Right hindlimb (tissue), 1 donor: ENCODE measurements around the gene FMO5.
"Not testable (repeated sequence)": the region's sequence is repeated elsewhere in the genome, so short reads cannot be mapped to it uniquely, and the experiment has no call there.

Experiments
- DNase-seq: peaks from one replicate; pipeline ENCODE4 v3.0.0-alpha.2; 2018

FMO5 gene

GRCh38 chr1:147204080-147204479 lies 21.1 kb downstream of the FMO5 start:
- no peak for DNase-seq

DNA sequence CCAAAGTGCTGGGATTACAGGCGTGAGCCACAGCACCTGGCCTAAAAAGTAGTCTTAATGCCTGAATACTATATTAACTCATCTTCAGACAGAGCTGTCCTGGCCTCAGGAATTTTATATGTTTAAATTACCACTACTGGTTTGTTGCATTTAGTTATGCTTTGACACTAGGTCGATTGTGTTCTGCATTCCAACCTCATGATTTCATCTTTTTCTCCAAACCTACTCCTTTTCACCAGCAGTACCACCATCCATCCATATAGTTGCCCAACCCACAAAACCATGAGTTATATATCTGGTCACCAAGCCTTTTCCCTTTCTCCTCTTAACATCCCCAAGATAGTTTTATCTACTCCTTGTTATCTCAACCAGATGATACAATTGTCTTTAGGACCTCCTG lies 22.6 kb downstream of the FMO5 start:
- DNase-seq = no peak

- DNase-seq = no peak
These were observed 23.4 kb downstream of the FMO5 start for GRCh38 chr1:147201786-147202185.

DNA sequence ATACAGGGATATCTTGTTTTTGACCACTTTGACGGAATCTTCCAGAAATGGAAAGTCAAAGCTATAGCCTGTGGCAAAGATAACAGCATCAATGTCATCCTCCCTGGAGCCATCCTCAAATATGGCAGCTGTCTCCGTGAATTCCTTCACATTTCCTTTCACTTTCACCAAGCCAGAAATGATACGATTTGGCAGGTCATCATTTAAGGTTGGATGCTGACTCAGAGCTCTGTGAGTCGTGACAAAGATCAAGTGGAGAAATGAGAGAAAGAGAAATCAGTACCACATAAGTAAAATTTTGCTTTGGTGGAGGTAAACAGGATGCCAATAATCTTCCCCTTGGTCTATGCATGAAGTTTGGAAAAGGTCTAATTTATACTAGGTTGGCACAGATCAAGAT lies 23.9 kb downstream of the FMO5 start:
- DNase-seq = no peak

GRCh38 chr1:147197324-147197723 lies 27.8 kb downstream of the FMO5 start:
- not testable (repeated sequence) for DNase-seq

GRCh38 chr1:147189514-147189913 lies 35.6 kb downstream of the FMO5 start:
- DNase-seq = no peak

- no peak for DNase-seq
These were observed 39.7 kb downstream of the FMO5 start for GRCh38 chr1:147185432-147185831.

DNA sequence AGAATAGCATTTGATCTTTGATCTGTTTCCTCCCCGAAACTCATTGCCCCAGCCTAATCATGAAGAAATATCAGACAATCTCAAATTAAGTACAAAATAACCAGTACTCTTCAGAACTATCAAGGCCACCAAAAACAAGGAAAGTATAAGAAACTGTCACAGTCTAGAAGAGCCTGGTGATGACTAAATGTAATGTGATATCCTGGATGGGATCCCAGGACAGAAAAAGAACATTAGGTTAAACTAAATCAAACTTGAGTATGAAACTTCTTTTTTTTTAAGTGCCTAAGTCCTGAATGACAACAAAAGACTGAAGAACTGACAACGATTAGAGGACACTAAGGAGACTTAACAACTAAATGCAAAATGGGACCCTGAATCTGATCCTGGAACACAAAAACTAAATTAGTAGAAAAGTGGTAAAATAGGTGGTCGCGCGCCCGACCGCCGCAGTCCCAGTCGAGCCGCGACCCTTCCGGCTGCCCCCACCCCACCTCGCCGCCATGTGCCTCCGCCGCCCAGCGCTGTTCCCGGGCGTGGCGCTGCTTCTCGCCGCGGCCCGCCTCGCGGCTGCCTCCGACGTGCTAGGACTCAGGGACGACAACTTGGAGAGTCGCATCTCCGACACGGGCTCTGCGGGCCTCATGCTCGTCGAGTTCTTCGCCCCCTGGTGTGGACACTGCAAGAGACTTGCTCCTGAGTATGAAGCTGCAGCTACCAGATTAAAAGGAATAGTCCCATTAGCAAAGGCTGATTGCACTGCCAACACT lies 47.3 kb downstream of the FMO5 start:
- peak; percentile 15 for DNase-seq

DNA sequence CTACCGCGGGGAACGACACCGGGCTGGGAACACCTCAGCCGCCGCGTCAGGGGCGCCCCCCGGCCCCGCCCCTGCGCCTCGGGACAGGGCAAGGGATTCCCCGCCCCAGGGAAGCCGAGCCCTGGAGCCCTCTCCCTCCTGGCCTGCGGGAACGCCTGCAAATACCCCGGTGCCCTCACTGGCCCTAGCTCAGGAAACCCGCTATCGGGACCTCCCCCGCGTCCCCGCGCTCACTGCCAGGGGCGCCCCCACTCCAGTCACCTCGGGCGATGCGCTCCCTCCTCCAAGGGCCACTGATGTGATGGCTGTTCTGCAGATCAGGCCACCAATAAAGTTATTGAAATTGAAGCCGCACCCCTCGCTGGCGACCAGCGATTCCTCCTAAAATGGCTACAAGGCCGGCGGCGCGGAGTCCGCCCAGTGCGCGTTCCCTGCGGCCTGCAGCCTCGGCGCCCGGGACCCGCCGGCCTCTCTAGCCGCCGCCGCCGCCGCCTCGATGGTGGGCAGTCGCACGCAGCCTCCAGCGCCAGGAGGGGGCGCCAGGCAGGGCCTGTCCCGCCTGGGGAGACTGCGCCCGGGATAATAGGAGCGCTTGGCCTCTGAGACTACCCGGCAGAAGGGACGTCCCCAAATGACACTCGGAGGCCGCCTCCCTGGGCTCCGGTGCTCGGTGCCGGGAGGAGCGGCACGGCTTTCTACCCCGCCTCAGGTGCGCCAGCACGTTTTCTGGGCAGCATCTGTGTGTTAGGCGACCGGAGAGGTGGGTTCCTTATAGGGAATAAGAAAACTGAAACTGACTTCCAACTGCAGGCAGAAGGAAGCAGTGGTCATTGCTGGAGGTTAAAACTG lies 52.7 kb downstream of the FMO5 start, which contains the start of gene PRKAB2:
PRKAB2 (minus strand) TSS at position 303 of the 849 bp plus-strand sequence. CDS start 326 bp downstream, outside the sequence.
- DNase-seq = peak; percentile 98

GRCh38 chr1:147171399-147172167 lies 53.6 kb downstream of the FMO5 start:
- DNase-seq = no peak

DNA sequence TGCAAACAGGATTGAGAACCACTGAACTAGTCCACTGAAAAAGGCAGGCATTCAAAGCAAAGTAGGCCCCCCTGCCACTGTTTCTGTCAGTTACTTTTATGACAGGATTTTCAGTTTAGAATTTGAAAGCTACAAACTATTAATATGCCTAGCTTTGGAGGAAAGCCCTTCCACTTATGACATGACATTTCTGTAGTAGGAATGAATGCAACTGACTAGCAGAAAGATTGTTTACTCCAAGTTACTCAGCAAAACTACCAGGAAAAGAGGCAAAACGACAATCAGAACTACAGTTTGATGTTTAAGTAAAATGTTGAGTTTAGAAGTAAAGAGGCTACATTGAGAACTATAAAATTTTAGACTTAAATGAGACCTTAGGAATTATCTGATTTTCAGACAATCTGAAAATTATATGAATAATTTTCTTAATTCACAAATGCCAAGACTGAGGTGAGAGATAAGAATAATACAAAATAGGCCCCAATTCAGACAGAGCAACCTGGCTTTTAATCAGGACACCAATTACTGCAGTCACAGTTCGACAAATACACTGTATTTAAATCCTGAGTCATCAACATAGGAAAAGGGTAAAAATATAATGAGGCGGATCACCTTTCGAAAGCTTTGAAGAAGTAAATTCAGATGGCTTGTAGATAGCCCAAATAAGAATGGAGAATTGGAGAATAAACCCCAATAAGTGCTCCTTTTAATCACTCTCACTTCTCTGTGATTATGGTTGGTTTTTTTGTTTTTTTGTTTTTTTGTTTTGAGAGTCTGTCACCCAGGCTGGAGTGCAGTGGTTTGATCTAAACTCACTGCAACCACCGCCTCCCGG lies 55.1 kb downstream of the FMO5 start:
- no peak for DNase-seq

GRCh38 chr1:147169171-147169570 lies 56.0 kb downstream of the FMO5 start:
- no peak for DNase-seq

DNA sequence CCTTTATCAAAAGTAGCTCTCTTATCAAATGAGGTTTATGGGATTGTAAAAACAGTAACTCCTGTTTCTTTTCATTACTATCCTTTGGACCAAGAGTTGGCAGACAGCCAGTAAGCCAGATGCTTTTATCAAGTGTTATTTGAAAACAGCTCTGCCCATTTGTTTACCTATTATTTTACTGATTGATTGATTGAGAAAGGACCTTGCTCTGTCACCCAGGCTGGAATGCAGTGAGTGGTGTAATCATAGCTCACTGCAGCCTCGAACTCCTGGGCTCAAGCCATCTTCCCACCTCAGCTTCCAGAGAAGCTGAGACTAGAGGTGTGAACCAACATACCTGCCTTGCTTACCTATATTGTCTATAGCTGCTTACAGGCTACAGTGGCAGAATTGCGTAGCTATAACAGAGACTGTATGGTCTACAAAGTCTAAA lies 56.5 kb downstream of the FMO5 start:
- no peak for DNase-seq

GRCh38 chr1:147167365-147167764 lies 57.8 kb downstream of the FMO5 start:
- no peak for DNase-seq

- no peak for DNase-seq
These were observed 62.1 kb downstream of the FMO5 start for GRCh38 chr1:147163019-147163418.

GRCh38 chr1:147162093-147162492 lies 63.0 kb downstream of the FMO5 start:
- DNase-seq = no peak

GRCh38 chr1:147157116-147157515 lies 68.0 kb downstream of the FMO5 start:
- DNase-seq = not testable (repeated sequence)

DNA sequence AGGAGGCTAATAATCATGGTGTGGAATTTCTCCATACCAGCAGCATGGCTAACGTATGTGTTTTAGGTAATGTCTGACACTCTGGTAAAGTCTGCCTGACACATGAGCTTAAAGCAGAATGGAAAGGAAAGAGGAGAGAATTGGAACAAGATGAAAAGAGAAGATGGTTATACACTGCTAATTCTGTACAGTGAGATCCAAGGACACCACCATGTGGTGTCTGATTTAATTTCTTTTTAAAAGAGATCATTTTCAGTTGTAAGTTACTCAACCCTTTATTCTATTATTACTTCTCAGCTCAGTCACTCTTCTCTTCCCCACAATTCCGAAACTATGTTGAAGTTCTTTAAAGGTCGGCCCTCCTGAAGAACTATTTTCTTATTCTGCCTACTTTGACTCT lies 68.5 kb downstream of the FMO5 start:
- DNase-seq = no peak

DNA sequence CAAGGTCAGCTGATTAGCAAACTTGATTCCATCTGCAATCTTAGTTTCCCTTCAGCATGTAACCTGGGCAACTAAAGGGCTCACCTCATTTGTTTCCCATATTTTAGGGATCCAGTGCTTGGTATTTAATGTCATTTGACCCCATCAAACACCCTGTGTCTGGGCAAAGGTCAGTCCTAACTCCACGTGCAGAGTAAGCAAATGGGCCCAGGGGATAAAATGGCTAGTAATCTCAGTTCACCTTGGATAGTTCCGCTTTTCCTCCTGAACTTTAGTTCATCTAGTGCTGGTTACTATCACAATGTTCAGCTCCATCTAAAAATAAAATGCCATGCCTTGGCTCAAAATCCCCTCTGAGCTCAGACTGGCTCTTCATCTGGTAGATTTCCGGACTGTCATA lies 72.4 kb downstream of the FMO5 start:
- no peak for DNase-seq

GRCh38 chr1:147151244-147151643 lies 73.9 kb downstream of the FMO5 start:
- no peak for DNase-seq

DNA sequence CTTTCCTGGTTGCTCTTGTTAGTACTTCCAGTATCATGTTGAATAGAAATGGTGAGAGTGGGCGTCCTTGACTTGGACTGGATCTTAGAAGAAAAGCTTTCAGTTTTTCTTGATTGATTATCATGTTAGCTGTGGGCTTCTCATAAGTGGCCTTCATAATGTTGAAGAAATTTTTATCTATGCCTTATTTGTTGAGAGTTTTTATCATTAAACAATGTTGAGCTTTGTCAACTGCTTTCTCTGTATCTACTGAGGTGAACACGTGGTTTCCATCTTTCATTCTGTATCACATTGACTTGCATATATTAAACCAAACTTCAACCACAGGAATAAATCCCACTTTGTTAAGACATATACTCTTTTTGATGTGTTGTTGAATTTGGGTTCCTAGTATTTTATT lies 82.3 kb downstream of the FMO5 start:
- DNase-seq = no peak
